Activated T-helper 1 cell treated with anti-CD3 and anti-CD28 coated beads, Interleukin-12 subunit alpha, Interleukin-12 subunit beta, Interleukin-2, Interleukin-4 antibody, amounts not matched to agents 30 ng/mL and 10 ng/mL and 1 ng/mL, durations not matched to agents 14 hours and 24 hours and 36 hours (primary cell): ENCODE measurements around the gene ARSB. TPM values are rescaled to one million over a fixed set of nuclear protein-coding genes. Genes with fewer than 3 reads are reported as not detected.
"Not testable (repeated sequence)": the region's sequence is repeated elsewhere in the genome, so short reads cannot be mapped to it uniquely, and the experiment has no call there.

Experiments
- DNase-seq: peaks from one replicate; pipeline ENCODE4 v3.0.0; 2021; ENCODE audit warnings: low spot score
- H3K27ac Mint-ChIP-seq: one replicate; pipeline ENCODE4 v1.8.0; 2021; ENCODE audit warnings: mild to moderate bottlenecking, mixed read lengths
- H3K27me3 Mint-ChIP-seq: one replicate; pipeline ENCODE4 v1.8.0; 2022; ENCODE audit warnings: mild to moderate bottlenecking, moderate library complexity, mixed read lengths; ENCODE audit not compliant: insufficient read depth
- H3K36me3 Mint-ChIP-seq: one replicate; pipeline ENCODE4 v1.8.0; 2021; ENCODE audit warnings: low read depth, mixed read lengths
- H3K4me1 Mint-ChIP-seq: one replicate; pipeline ENCODE4 v1.8.0; 2021; ENCODE audit warnings: low read depth, mixed read lengths
- H3K4me3 Mint-ChIP-seq: one replicate; pipeline ENCODE4 v1.8.0; 2021; ENCODE audit warnings: mild to moderate bottlenecking, moderate library complexity, mixed read lengths
- H3K9me3 Mint-ChIP-seq: one replicate; pipeline ENCODE4 v1.8.0; 2021; ENCODE audit warnings: mixed read lengths
- intact Hi-C: fragments of 100-400 bp; cut with micrococcal nuclease; formaldehyde crosslinking; loops from one replicate; pipeline ENCODE4 v1.15.1; 2024
- total RNA-seq: library from RNA; stranded (reverse); gene quantifications from 2 replicates; pipeline ENCODE4 v1.2.3, GENCODE V29; 2022

ARSB gene
- total RNA-seq, 1 donor from 2014 or later = 11.3 TPM

GRCh38 chr5:78985725-78986223 is 664 bp upstream of the ARSB start:
- peak overlapping the region; percentile 95 for H3K4me3 Mint-ChIP-seq
- H3K9me3 Mint-ChIP-seq = no peaks in the 10 kb centered on the region
- H3K27me3 Mint-ChIP-seq = peaks cover 14% of the 10 kb centered on the region
- no peaks in the 10 kb centered on the region for H3K36me3 Mint-ChIP-seq
- peak overlapping the region; percentile 98 for H3K27ac Mint-ChIP-seq
- peak; percentile 48 for DNase-seq
- intact Hi-C loops = loop anchor here (1.0 to 10.0 kb wide), 12 partner anchors 32 to 1669 kb away; partner anchors contain the start of genes AP3B1, DHFR, JMY and MSH3
- H3K4me1 Mint-ChIP-seq = peaks cover 33% of the 10 kb centered on the region

- no peaks in the 10 kb centered on the region for H3K36me3 Mint-ChIP-seq
- peak; percentile 81 for DNase-seq
- H3K9me3 Mint-ChIP-seq = no peaks in the 10 kb centered on the region
- peaks cover 44% of the 10 kb centered on the region for H3K4me1 Mint-ChIP-seq
- peaks cover 8% of the 10 kb centered on the region for H3K27me3 Mint-ChIP-seq
- intact Hi-C loops = loop anchor here (1.0 to 10.0 kb wide), 15 partner anchors 31 to 1670 kb away; partner anchors contain the start of genes AP3B1, DHFR, HOMER1 and JMY
- H3K27ac Mint-ChIP-seq = peak overlapping the region; percentile 90
- H3K4me3 Mint-ChIP-seq = peak overlapping the region; percentile 85
These were observed 533 bp downstream of the ARSB start for GRCh38 chr5:78984439-78985115.

GRCh38 chr5:78983601-78984438 is 1.3 kb downstream of the ARSB start:
- H3K4me3 Mint-ChIP-seq = peak overlapping the region; percentile 85
- intact Hi-C loops = loop anchor here (1.0 to 10.0 kb wide), 13 partner anchors 37 to 1671 kb away; partner anchors contain the start of genes AP3B1, DHFR, HOMER1 and MSH3
- DNase-seq = no peak
- no peaks in the 10 kb centered on the region for H3K36me3 Mint-ChIP-seq
- peaks cover 51% of the 10 kb centered on the region for H3K4me1 Mint-ChIP-seq
- H3K9me3 Mint-ChIP-seq = no peaks in the 10 kb centered on the region
- peak overlapping the region; percentile 90 for H3K27ac Mint-ChIP-seq
- H3K27me3 Mint-ChIP-seq = peaks cover 8% of the 10 kb centered on the region

- not testable (repeated sequence) for H3K27me3 Mint-ChIP-seq, H3K9me3 Mint-ChIP-seq, DNase-seq, H3K36me3 Mint-ChIP-seq
- Mint-ChIP-seq H3K4me1 (peaks cover 53% of the 10 kb centered on the region), H3K27ac (peak overlapping the region; percentile 4), H3K4me3 (peak overlapping the region; percentile 85)
- intact Hi-C loops = loop anchor here (5.0 to 10.0 kb wide), 5 partner anchors 81 to 1488 kb away; partner anchors contain the start of genes AP3B1, HOMER1, MTX3 and WDR41
These were observed 1.9 kb downstream of the ARSB start for GRCh38 chr5:78983194-78983593.

- Mint-ChIP-seq H3K4me1 (peaks cover 37% of the 10 kb centered on the region), H3K27ac (no peak overlapping the region), H3K4me3 (no peak overlapping the region), H3K9me3 (no peaks in the 10 kb centered on the region), H3K36me3 (peaks cover 2% of the 10 kb centered on the region), H3K27me3 (peaks cover 5% of the 10 kb centered on the region)
- intact Hi-C loops = loop anchor here (5.0 to 10.0 kb wide), 5 partner anchors 78 to 1485 kb away; partner anchors contain the start of genes AP3B1, HOMER1, MTX3 and WDR41
- DNase-seq = no peak
These were observed 5.2 kb downstream of the ARSB start for GRCh38 chr5:78979909-78980308.

GRCh38 chr5:78979117-78979742 is 5.9 kb downstream of the ARSB start:
- peaks cover 5% of the 10 kb centered on the region for H3K27me3 Mint-ChIP-seq
- H3K27ac Mint-ChIP-seq = no peak overlapping the region
- peaks cover 2% of the 10 kb centered on the region for H3K36me3 Mint-ChIP-seq
- H3K4me1 Mint-ChIP-seq = peaks cover 36% of the 10 kb centered on the region
- intact Hi-C loops = no loop called here
- DNase-seq = no peak
- H3K4me3 Mint-ChIP-seq = no peak overlapping the region
- H3K9me3 Mint-ChIP-seq = no peaks in the 10 kb centered on the region

GRCh38 chr5:78975035-78975434 is 10.1 kb downstream of the ARSB start:
- Mint-ChIP-seq H3K27me3 (peaks cover 5% of the 10 kb centered on the region), H3K27ac (no peak overlapping the region)
- intact Hi-C loops = no loop called here

GRCh38 chr5:78974601-78975000 is 10.5 kb downstream of the ARSB start:
- Mint-ChIP-seq H3K36me3 (peaks cover 2% of the 10 kb centered on the region), H3K4me1 (peaks cover 9% of the 10 kb centered on the region), H3K9me3 (no peaks in the 10 kb centered on the region), H3K27ac (no peak overlapping the region), H3K27me3 (peaks cover 5% of the 10 kb centered on the region), H3K4me3 (no peak overlapping the region)
- DNase-seq = no peak
- intact Hi-C loops = no loop called here

More at GRCh38 chr5:78975035-78975434, 10.1 kb downstream of the ARSB start:
- Mint-ChIP-seq H3K4me1 (peaks cover 14% of the 10 kb centered on the region), H3K36me3 (peaks cover 2% of the 10 kb centered on the region), H3K9me3 (no peaks in the 10 kb centered on the region), H3K4me3 (no peak overlapping the region)
- no peak for DNase-seq

GRCh38 chr5:78974011-78974410 is 11.1 kb downstream of the ARSB start:
- Mint-ChIP-seq H3K36me3 (peaks cover 2% of the 10 kb centered on the region), H3K4me1 (peaks cover 4% of the 10 kb centered on the region), H3K4me3 (no peak overlapping the region), H3K9me3 (no peaks in the 10 kb centered on the region), H3K27me3 (peaks cover 5% of the 10 kb centered on the region), H3K27ac (no peak overlapping the region)
- intact Hi-C loops = no loop called here
- DNase-seq = no peak

- Mint-ChIP-seq H3K27me3 (peaks cover 5% of the 10 kb centered on the region), H3K9me3 (no peaks in the 10 kb centered on the region), H3K27ac (no peak overlapping the region), H3K36me3 (peaks cover 2% of the 10 kb centered on the region), H3K4me3 (no peak overlapping the region), H3K4me1 (no peaks in the 10 kb centered on the region)
- intact Hi-C loops = no loop called here
- no peak for DNase-seq
These were observed 12.3 kb downstream of the ARSB start for GRCh38 chr5:78972654-78973428.

- no peak overlapping the region for H3K4me3 Mint-ChIP-seq
- no peak for DNase-seq
These were observed 13.1 kb downstream of the ARSB start for GRCh38 chr5:78971998-78972397.

GRCh38 chr5:78968781-78969180 is 16.3 kb downstream of the ARSB start:
- no peaks in the 10 kb centered on the region for H3K4me1 Mint-ChIP-seq
- intact Hi-C loops = no loop called here
- H3K27me3 Mint-ChIP-seq = no peaks in the 10 kb centered on the region
- H3K4me3 Mint-ChIP-seq = no peak overlapping the region
- H3K36me3 Mint-ChIP-seq = peaks cover 9% of the 10 kb centered on the region
- no peak for DNase-seq
- no peaks in the 10 kb centered on the region for H3K9me3 Mint-ChIP-seq
- H3K27ac Mint-ChIP-seq = no peak overlapping the region

More at GRCh38 chr5:78971998-78972397, 13.1 kb downstream of the ARSB start:
- no peaks in the 10 kb centered on the region for H3K4me1 Mint-ChIP-seq
- H3K9me3 Mint-ChIP-seq = no peaks in the 10 kb centered on the region
- H3K36me3 Mint-ChIP-seq = peaks cover 4% of the 10 kb centered on the region
- peaks cover 5% of the 10 kb centered on the region for H3K27me3 Mint-ChIP-seq
- H3K27ac Mint-ChIP-seq = no peak overlapping the region
- intact Hi-C loops = no loop called here
